Medulla oblongata (tissue), 1 donor: ENCODE results near the gene SMARCA2.

Source experiments
- DNase-seq: peaks from one replicate; pipeline ENCODE4 v3.0.0-alpha.2; 2015; ENCODE audit errors: extremely low spot score

Gene SMARCA2

GRCh38 chr9:2170722-2171121 is 155.6 kb downstream of the SMARCA2 start:
- no peak for DNase-seq

GRCh38 chr9:2173170-2173569 is 158.0 kb downstream of the SMARCA2 start:
- DNase-seq, result no peak

- no peak for DNase-seq
Measured at GRCh38 chr9:2173861-2174260, 158.7 kb downstream of the SMARCA2 start.

GRCh38 chr9:2174306-2174705 is 159.2 kb downstream of the SMARCA2 start:
- DNase-seq, result no peak

GRCh38 chr9:2174911-2175310 is 159.8 kb downstream of the SMARCA2 start:
- DNase-seq, result no peak

- DNase-seq, result no peak
Measured at GRCh38 chr9:2177121-2177520, 162.0 kb downstream of the SMARCA2 start.

GRCh38 chr9:2178034-2178734 is 163.0 kb downstream of the SMARCA2 start:
- no peak for DNase-seq

GRCh38 chr9:2179567-2179966 is 164.4 kb downstream of the SMARCA2 start:
- no peak for DNase-seq

- no peak for DNase-seq
Measured at GRCh38 chr9:2180154-2180553, 165.0 kb downstream of the SMARCA2 start.

GRCh38 chr9:2180704-2181103 is 165.6 kb downstream of the SMARCA2 start:
- DNase-seq, result no peak

- DNase-seq, result peak; percentile 49
Measured at GRCh38 chr9:2181792-2182191, 166.6 kb downstream of the SMARCA2 start.

- no peak for DNase-seq
Measured at GRCh38 chr9:2190939-2191608, 175.9 kb downstream of the SMARCA2 start.

- no peak for DNase-seq
Measured at GRCh38 chr9:2191609-2191972, 176.4 kb downstream of the SMARCA2 start.

GRCh38 chr9:2192356-2192979 is 177.3 kb downstream of the SMARCA2 start:
- no peak for DNase-seq

GRCh38 chr9:2193552-2193951 is 178.4 kb downstream of the SMARCA2 start:
- DNase-seq, result no peak

GRCh38 chr9:2195211-2195610 is 180.1 kb downstream of the SMARCA2 start:
- no peak for DNase-seq

GRCh38 chr9:2196757-2197156 is 181.6 kb downstream of the SMARCA2 start:
- DNase-seq, result no peak

GRCh38 chr9:2198956-2199635 is 183.9 kb downstream of the SMARCA2 start:
- DNase-seq, result no peak

- no peak for DNase-seq
Measured at GRCh38 chr9:2199999-2200796, 185.1 kb downstream of the SMARCA2 start.

- DNase-seq, result no peak
Measured at GRCh38 chr9:2208465-2208864, 193.3 kb downstream of the SMARCA2 start.

- DNase-seq, result no peak
Measured at GRCh38 chr9:2208991-2209390, 193.8 kb downstream of the SMARCA2 start.

- peak; percentile 54 for DNase-seq
Measured at GRCh38 chr9:2209400-2209799, 194.3 kb downstream of the SMARCA2 start.
